Ishikawa (cell line): ENCODE measurements around the gene MAP3K2.

Source experiments
- MAX ChIP-seq: IDR thresholded peaks from 2 replicates; pipeline ENCODE4 v1.6.1; 2012
- RAD21 ChIP-seq: IDR thresholded peaks from 2 replicates; pipeline ENCODE4 v1.6.1; 2012; ENCODE audit warnings: low read depth
- REST ChIP-seq: IDR thresholded peaks from 2 replicates; pipeline ENCODE4 v1.6.1; 2012; ENCODE audit warnings: low read depth, mild to moderate bottlenecking
- TAF1 ChIP-seq: IDR thresholded peaks from 2 replicates; pipeline ENCODE4 v1.6.1; 2012; ENCODE audit warnings: low read depth, mild to moderate bottlenecking
- TEAD4 ChIP-seq: IDR thresholded peaks from 2 replicates; pipeline ENCODE4 v1.6.1; 2012
- YY1 ChIP-seq: IDR thresholded peaks from 2 replicates; pipeline ENCODE4 v1.6.1; 2012; ENCODE audit warnings: low read depth
- ZBTB7A ChIP-seq: IDR thresholded peaks from 2 replicates; pipeline ENCODE4 v1.6.1; 2012; ENCODE audit warnings: low read depth

DNA sequence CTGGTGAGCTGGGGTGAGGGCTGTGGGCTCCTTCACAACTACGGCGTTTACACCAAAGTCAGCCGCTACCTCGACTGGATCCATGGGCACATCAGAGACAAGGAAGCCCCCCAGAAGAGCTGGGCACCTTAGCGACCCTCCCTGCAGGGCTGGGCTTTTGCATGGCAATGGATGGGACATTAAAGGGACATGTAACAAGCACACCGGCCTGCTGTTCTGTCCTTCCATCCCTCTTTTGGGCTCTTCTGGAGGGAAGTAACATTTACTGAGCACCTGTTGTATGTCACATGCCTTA, 41.0 kb upstream of the MAP3K2 start:
- TF ChIP-seq YY1, result no peak
- TF ChIP-seq TAF1, result no peak
- no peak for TF ChIP-seq RAD21
- TF ChIP-seq REST, result no peak
- TF ChIP-seq ZBTB7A, result no peak
- no peak for TF ChIP-seq TEAD4
- TF ChIP-seq MAX, result no peak
